ENCODE measurements around the gene G6PC1.
"Not testable (repeated sequence)": the region's sequence is repeated elsewhere in the genome, so short reads cannot be mapped to it uniquely, and the experiment has no call there.

G6PC1 gene

GRCh38 chr17:42922294-42922693, 21.7 kb downstream of the G6PC1 start:
- Histone ChIP-seq H3K4me3 (ENCODE audit: low read depth, low read length) (no peak overlapping the region), H3K36me3 (ENCODE audit: control insufficient read depth, insufficient read depth, low read length) (no peaks in the 10 kb centered on the region), H3K9me3 (ENCODE audit: control insufficient read depth, insufficient read depth, low read depth, low read length) (no peaks in the 10 kb centered on the region), H3K27me3 (ENCODE audit: control insufficient read depth, insufficient read depth, low read length) (no peaks in the 10 kb centered on the region), H3K4me1 (ENCODE audit: control insufficient read depth, insufficient read depth, low read length) (peaks cover 12% of the 10 kb centered on the region; the same call in 1 of the 2 replicates), H3K9ac (ENCODE audit: low read length) (no peak overlapping the region), H3K27ac (ENCODE audit: low read depth, low read length) (no peak overlapping the region)

DNA sequence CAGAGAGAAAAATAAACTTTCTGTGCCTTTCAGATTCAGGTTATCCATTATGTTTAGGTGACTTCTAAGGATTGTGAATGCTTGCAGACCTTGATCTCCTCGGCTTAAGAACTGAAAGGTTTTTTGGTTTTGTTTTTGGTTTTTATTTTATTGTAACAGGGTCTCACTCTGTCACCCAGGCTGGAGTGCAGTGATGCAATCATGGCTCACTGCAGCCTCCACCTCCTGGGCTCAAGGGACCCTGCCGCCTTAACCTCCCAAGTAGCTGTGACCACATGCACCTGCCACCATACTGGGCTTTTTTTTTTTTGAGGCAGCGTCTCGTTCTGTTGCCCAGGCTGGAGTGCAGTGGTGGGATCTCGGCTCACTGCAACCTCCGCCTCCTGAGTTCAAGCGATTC, 22.9 kb downstream of the G6PC1 start:
- not testable (repeated sequence) for H3K4me3 ChIP-seq (ENCODE audit: low read depth, low read length); H3K27me3 ChIP-seq (ENCODE audit: control insufficient read depth, insufficient read depth, low read length)

GRCh38 chr17:42924891-42925290, 24.3 kb downstream of the G6PC1 start:
- Histone ChIP-seq H3K27ac (ENCODE audit: low read depth, low read length) (no peak overlapping the region), H3K4me3 (ENCODE audit: low read depth, low read length) (no peak overlapping the region), H3K27me3 (ENCODE audit: control insufficient read depth, insufficient read depth, low read length) (no peaks in the 10 kb centered on the region), H3K9me3 (ENCODE audit: control insufficient read depth, insufficient read depth, low read depth, low read length) (no peaks in the 10 kb centered on the region), H3K4me1 (ENCODE audit: control insufficient read depth, insufficient read depth, low read length) (peaks cover 13% of the 10 kb centered on the region), H3K36me3 (ENCODE audit: control insufficient read depth, insufficient read depth, low read length) (no peaks in the 10 kb centered on the region), H3K9ac (ENCODE audit: low read length) (no peak overlapping the region)

More for the DNA sequence above, 22.9 kb downstream of the G6PC1 start:
- H3K4me1 ChIP-seq (ENCODE audit: control insufficient read depth, insufficient read depth, low read length); H3K9me3 ChIP-seq (ENCODE audit: control insufficient read depth, insufficient read depth, low read depth, low read length); H3K27ac ChIP-seq (ENCODE audit: low read depth, low read length); H3K36me3 ChIP-seq (ENCODE audit: control insufficient read depth, insufficient read depth, low read length); H3K9ac ChIP-seq (ENCODE audit: low read length): not testable (repeated sequence)

GRCh38 chr17:42928714-42929496, 28.3 kb downstream of the G6PC1 start:
- H3K4me3 ChIP-seq (ENCODE audit: low read depth, low read length), result no peak overlapping the region
- H3K9me3 ChIP-seq (ENCODE audit: control insufficient read depth, insufficient read depth, low read depth, low read length), result no peaks in the 10 kb centered on the region
- no peaks in the 10 kb centered on the region for H3K27me3 ChIP-seq (ENCODE audit: control insufficient read depth, insufficient read depth, low read length)
- peaks cover 7% of the 10 kb centered on the region; the same call in 1 of the 2 replicates for H3K4me1 ChIP-seq (ENCODE audit: control insufficient read depth, insufficient read depth, low read length)
- no peaks in the 10 kb centered on the region for H3K36me3 ChIP-seq (ENCODE audit: control insufficient read depth, insufficient read depth, low read length)
- peak overlapping the region; percentile 9 for H3K9ac ChIP-seq (ENCODE audit: low read length)
- peak overlapping the region; percentile 28 for H3K27ac ChIP-seq (ENCODE audit: low read depth, low read length)

DNA sequence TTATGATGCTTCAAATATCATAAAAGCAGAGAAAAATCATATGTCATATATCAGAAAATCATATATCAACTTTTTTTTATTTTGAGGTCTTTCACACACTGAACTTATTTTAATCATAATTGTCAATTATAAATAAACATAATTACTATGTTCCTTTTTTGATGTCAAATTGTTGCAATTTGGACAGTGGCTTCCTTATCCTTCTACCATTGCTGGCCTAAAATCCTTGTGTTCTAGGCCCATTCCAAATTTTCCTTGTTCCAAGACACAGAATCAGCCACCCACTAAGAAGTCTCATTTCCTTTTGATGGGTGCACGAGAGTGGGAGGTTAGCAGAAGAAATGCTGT, 28.9 kb downstream of the G6PC1 start:
- no peak overlapping the region for H3K4me3 ChIP-seq (ENCODE audit: low read depth, low read length)

GRCh38 chr17:42937712-42938596, 37.4 kb downstream of the G6PC1 start:
- Histone ChIP-seq H3K9ac (ENCODE audit: low read length) (no peak overlapping the region), H3K27me3 (ENCODE audit: control insufficient read depth, insufficient read depth, low read length) (no peaks in the 10 kb centered on the region), H3K36me3 (ENCODE audit: control insufficient read depth, insufficient read depth, low read length) (no peaks in the 10 kb centered on the region), H3K4me3 (ENCODE audit: low read depth, low read length) (no peak overlapping the region), H3K27ac (ENCODE audit: low read depth, low read length) (no peak overlapping the region), H3K4me1 (ENCODE audit: control insufficient read depth, insufficient read depth, low read length) (no peaks in the 10 kb centered on the region), H3K9me3 (ENCODE audit: control insufficient read depth, insufficient read depth, low read depth, low read length) (no peaks in the 10 kb centered on the region; the same call in 1 of the 2 replicates)

More for the DNA sequence above, 28.9 kb downstream of the G6PC1 start:
- Histone ChIP-seq H3K27ac (ENCODE audit: low read depth, low read length) (no peak overlapping the region), H3K27me3 (ENCODE audit: control insufficient read depth, insufficient read depth, low read length) (no peaks in the 10 kb centered on the region), H3K9me3 (ENCODE audit: control insufficient read depth, insufficient read depth, low read depth, low read length) (no peaks in the 10 kb centered on the region), H3K9ac (ENCODE audit: low read length) (no peak overlapping the region), H3K36me3 (ENCODE audit: control insufficient read depth, insufficient read depth, low read length) (no peaks in the 10 kb centered on the region), H3K4me1 (ENCODE audit: control insufficient read depth, insufficient read depth, low read length) (peaks cover 7% of the 10 kb centered on the region; the same call in 1 of the 2 replicates)

DNA sequence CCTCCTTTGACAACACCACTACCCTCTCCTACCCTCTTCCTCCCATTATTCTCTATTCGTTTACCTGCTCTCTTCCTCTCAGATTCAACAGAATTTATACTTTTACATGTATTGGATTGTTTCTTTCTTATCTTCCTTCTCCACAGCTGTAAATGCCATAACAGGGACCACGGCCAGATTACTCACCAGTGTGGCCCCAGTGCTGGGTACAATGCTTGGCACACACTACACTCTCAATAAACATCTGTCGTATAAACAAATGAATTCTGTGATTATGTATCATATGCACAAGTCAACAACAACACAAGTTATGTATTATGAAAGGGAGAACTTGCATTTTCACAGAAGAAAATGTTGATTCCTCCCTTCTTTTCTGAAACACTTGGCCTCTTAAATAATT, 43.6 kb downstream of the G6PC1 start:
- H3K27me3 ChIP-seq (ENCODE audit: control insufficient read depth, insufficient read depth, low read length), result no peaks in the 10 kb centered on the region
- H3K4me3 ChIP-seq (ENCODE audit: low read depth, low read length), result no peak overlapping the region
- H3K27ac ChIP-seq (ENCODE audit: low read depth, low read length), result no peak overlapping the region
- H3K4me1 ChIP-seq (ENCODE audit: control insufficient read depth, insufficient read depth, low read length), result no peaks in the 10 kb centered on the region
- no peaks in the 10 kb centered on the region; the same call in 1 of the 2 replicates for H3K9me3 ChIP-seq (ENCODE audit: control insufficient read depth, insufficient read depth, low read depth, low read length)
- H3K36me3 ChIP-seq (ENCODE audit: control insufficient read depth, insufficient read depth, low read length), result peaks cover 4% of the 10 kb centered on the region
- no peak overlapping the region for H3K9ac ChIP-seq (ENCODE audit: low read length)

- no peaks in the 10 kb centered on the region for H3K27me3 ChIP-seq (ENCODE audit: control insufficient read depth, insufficient read depth, low read length)
- no peak overlapping the region for H3K27ac ChIP-seq (ENCODE audit: low read depth, low read length)
- no peaks in the 10 kb centered on the region for H3K4me1 ChIP-seq (ENCODE audit: control insufficient read depth, insufficient read depth, low read length)
- H3K36me3 ChIP-seq (ENCODE audit: control insufficient read depth, insufficient read depth, low read length), result peaks cover 28% of the 10 kb centered on the region
- no peak overlapping the region for H3K9ac ChIP-seq (ENCODE audit: low read length)
- H3K9me3 ChIP-seq (ENCODE audit: control insufficient read depth, insufficient read depth, low read depth, low read length), result no peaks in the 10 kb centered on the region
- H3K4me3 ChIP-seq (ENCODE audit: low read depth, low read length), result no peak overlapping the region
These were observed 46.2 kb downstream of the G6PC1 start for GRCh38 chr17:42946812-42947211.

DNA sequence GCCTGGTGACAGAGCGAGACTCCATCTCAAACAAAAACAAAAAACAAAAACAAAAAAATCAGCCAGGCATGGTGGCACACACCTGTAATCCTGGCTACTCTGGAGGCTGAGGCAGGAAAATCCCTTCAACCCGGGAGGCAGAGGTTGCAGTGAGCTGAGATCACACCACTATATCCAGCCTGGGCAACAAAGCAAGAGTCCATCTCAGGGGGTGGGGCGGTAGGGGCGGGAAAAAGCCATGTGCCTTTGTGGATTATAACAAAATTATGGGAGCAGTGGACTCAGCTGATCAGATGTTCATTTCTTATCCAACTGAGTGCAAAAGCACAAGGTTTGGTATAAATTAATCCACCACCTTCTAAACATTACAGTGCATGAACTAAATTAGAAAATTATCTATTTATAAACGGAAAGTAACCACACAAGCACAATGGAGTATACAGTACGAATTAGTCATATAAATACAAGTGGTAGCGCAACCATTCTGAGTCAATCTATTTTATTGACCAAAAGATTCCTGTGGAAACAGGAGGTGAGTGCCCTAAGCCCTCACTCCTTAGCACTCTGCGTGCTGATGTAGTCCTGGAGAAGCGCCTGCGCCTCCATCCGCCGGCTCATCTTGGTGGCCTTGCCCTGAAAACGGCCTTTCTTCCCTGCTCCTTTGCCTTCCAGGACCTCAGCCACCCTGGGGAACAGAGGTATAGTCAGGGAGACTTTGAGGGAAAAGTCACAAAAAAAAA, 49.6 kb downstream of the G6PC1 start:
- H3K4me3 ChIP-seq (ENCODE audit: low read depth, low read length), result no peak overlapping the region
- no peaks in the 10 kb centered on the region for H3K27me3 ChIP-seq (ENCODE audit: control insufficient read depth, insufficient read depth, low read length)
- no peak overlapping the region for H3K27ac ChIP-seq (ENCODE audit: low read depth, low read length)
- no peak overlapping the region for H3K9ac ChIP-seq (ENCODE audit: low read length)
- H3K4me1 ChIP-seq (ENCODE audit: control insufficient read depth, insufficient read depth, low read length), result no peaks in the 10 kb centered on the region
- peaks cover 57% of the 10 kb centered on the region for H3K36me3 ChIP-seq (ENCODE audit: control insufficient read depth, insufficient read depth, low read length)
- no peaks in the 10 kb centered on the region for H3K9me3 ChIP-seq (ENCODE audit: control insufficient read depth, insufficient read depth, low read depth, low read length)
